SK-N-MC (cell line): Measurements from ENCODE around the gene RASA3.

Source experiments
- DNase-seq: peaks from one replicate; pipeline ENCODE4 v3.0.0-alpha.2; 2011; ENCODE audit warnings: low read depth, low spot score
- H3K27ac ChIP-seq: fragments of 200-600 bp; sonication (generic); 2 replicates; pipeline ENCODE4 v1.5.1; 2016; ENCODE audit warnings: mixed run types
- H3K36me3 ChIP-seq: fragments of 200-600 bp; sonication (generic); 2 replicates; pipeline ENCODE4 v1.6.1; 2017; ENCODE audit warnings: antibody characterized with exemption, low read length, mixed read lengths; ENCODE audit not compliant: insufficient read depth
- H3K4me3 ChIP-seq: fragments of 200-600 bp; sonication (generic); 2 replicates; pipeline ENCODE4 v1.5.1; 2016
- H3K9ac ChIP-seq: fragments of 200-600 bp; sonication (generic); 2 replicates; pipeline ENCODE4 v1.8.0; 2017; ENCODE audit warnings: mixed run types, mixed read lengths; ENCODE audit not compliant: insufficient read length
- H3K9me3 ChIP-seq: fragments of 200-600 bp; sonication (generic); 2 replicates; pipeline ENCODE4 v1.6.1; 2017; ENCODE audit warnings: low read depth, mild to moderate bottlenecking, antibody characterized with exemption, low read length, moderate library complexity, mixed read lengths
- EZH2 ChIP-seq: fragments of 200-600 bp; sonication (generic); IDR thresholded peaks from one replicate; pipeline ENCODE4 v1.6.1; 2017; ENCODE audit warnings: antibody characterized with exemption
- FOXP2 ChIP-seq: optimal IDR thresholded peaks from 2 replicates; pipeline ENCODE3; 2011; ENCODE audit warnings: mild to moderate bottlenecking, moderate library complexity; ENCODE audit not compliant: insufficient read depth; ENCODE audit errors: extremely low read length, control extremely low read depth
- POLR2AphosphoS5 ChIP-seq: IDR thresholded peaks from 2 replicates; pipeline ENCODE4 v1.6.1; 2012; ENCODE audit warnings: mild to moderate bottlenecking, low read depth, low read length, borderline replicate concordance

Gene RASA3

GRCh38 chr13:114015111-114015968 lies 117.1 kb downstream of the RASA3 start:
- no peak overlapping the region for H3K9ac ChIP-seq
- no peak overlapping the region for H3K27ac ChIP-seq
- TF ChIP-seq POLR2AphosphoS5 (no peak), EZH2 (no peak), FOXP2 (no peak)
- H3K9me3 ChIP-seq = no peaks in the 10 kb centered on the region
- H3K4me3 ChIP-seq = no peak overlapping the region
- no peak for DNase-seq
- no peaks in the 10 kb centered on the region for H3K36me3 ChIP-seq

DNA sequence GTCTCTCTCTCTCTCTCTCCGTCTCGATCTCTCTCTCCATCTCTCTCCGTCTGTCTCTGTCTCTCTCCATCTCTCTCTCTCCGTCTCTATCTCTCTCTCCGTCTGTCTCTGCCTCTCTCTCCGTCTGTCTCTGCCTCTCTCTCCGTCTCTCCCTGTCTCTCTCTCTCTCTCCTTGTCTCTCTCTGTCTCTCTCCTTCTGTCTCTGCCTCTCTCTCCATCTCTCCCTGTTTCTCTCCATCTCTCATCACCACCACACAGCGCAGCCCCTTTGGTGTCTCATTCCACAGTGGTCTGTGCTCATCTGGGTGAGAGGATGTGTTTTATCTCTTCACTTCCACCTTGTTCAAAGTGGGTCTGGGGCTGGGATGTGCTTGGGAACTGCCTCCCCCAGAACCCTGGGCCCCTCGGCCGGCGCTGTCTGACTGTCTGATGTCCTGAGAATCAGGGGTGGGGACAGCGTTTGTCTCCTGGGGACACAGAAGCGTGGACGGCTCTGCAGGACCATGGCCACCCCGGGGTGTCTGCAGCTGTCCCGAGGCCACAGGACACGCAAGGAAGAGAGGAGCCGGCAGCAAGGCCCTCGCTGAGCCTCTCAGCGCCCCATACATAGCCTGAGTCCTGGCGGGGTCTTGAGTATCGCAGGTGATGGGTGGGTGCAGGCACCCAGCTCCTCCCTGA lies 118.3 kb downstream of the RASA3 start:
- Histone ChIP-seq H3K4me3 (no peak overlapping the region), H3K9ac (no peak overlapping the region), H3K27ac (no peak overlapping the region), H3K36me3 (no peaks in the 10 kb centered on the region), H3K9me3 (no peaks in the 10 kb centered on the region)
- DNase-seq = no peak
- TF ChIP-seq FOXP2 (no peak), POLR2AphosphoS5 (no peak), EZH2 (no peak)

DNA sequence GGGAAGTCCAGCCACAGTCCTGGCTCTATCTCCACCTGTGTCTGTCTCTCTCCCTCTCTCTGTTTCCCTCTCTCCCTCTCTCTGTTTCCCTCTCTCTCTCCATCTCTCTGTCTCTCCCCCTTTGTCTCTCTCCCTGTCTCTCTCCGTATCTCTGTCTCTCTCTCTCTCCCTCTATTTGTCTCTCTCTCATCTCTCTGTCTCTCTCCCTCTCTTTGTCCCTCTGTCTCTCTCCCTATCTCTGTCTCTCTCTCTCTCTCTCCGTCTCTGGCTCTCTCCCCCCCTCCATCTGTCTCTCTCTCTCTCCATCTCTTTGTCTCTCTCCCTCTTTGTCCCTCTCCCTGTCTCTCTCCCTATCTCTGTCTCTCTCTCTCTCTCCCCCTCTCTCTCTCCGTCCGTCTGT lies 119.1 kb downstream of the RASA3 start:
- DNase-seq = no peak
- Histone ChIP-seq H3K9ac (no peak overlapping the region), H3K9me3 (no peaks in the 10 kb centered on the region), H3K36me3 (no peaks in the 10 kb centered on the region), H3K4me3 (no peak overlapping the region), H3K27ac (no peak overlapping the region)
- TF ChIP-seq POLR2AphosphoS5 (no peak), FOXP2 (no peak), EZH2 (no peak)

GRCh38 chr13:114012921-114013320 lies 119.5 kb downstream of the RASA3 start:
- Histone ChIP-seq H3K36me3 (no peaks in the 10 kb centered on the region), H3K9me3 (no peaks in the 10 kb centered on the region), H3K4me3 (no peak overlapping the region), H3K27ac (no peak overlapping the region), H3K9ac (no peak overlapping the region)
- no peak for TF ChIP-seq FOXP2
- TF ChIP-seq POLR2AphosphoS5 = no peak
- no peak for TF ChIP-seq EZH2
- DNase-seq = no peak

GRCh38 chr13:114012141-114012540 lies 120.3 kb downstream of the RASA3 start:
- no peaks in the 10 kb centered on the region for H3K9me3 ChIP-seq
- H3K27ac ChIP-seq = no peak overlapping the region
- no peak for DNase-seq
- H3K9ac ChIP-seq = no peak overlapping the region
- H3K4me3 ChIP-seq = no peak overlapping the region
- H3K36me3 ChIP-seq = no peaks in the 10 kb centered on the region
- TF ChIP-seq FOXP2 = no peak
- no peak for TF ChIP-seq EZH2
- no peak for TF ChIP-seq POLR2AphosphoS5

DNA sequence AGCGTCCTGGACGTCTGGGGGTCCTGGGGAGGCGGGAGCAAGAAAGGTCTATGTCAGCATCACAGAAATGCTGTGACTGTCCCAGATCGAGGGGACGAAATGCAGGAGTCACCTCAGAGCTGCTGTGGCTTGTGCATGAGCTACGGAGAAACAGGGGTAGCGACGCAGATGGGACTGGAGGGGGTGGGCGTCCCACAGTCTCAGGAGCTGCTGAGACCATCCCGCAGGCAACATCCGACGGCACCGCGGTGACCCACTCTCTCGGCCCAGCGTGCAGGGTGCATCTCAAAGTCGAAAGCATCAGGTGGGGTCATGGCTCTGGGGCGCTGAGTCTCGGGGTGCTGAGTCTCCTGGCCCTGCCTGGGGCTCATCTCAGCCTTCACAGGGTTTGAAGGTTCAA lies 121.2 kb downstream of the RASA3 start:
- Histone ChIP-seq H3K27ac (no peak overlapping the region), H3K36me3 (no peaks in the 10 kb centered on the region), H3K9ac (no peak overlapping the region), H3K9me3 (no peaks in the 10 kb centered on the region), H3K4me3 (no peak overlapping the region)
- TF ChIP-seq POLR2AphosphoS5 (no peak), EZH2 (no peak), FOXP2 (no peak)
- no peak for DNase-seq

DNA sequence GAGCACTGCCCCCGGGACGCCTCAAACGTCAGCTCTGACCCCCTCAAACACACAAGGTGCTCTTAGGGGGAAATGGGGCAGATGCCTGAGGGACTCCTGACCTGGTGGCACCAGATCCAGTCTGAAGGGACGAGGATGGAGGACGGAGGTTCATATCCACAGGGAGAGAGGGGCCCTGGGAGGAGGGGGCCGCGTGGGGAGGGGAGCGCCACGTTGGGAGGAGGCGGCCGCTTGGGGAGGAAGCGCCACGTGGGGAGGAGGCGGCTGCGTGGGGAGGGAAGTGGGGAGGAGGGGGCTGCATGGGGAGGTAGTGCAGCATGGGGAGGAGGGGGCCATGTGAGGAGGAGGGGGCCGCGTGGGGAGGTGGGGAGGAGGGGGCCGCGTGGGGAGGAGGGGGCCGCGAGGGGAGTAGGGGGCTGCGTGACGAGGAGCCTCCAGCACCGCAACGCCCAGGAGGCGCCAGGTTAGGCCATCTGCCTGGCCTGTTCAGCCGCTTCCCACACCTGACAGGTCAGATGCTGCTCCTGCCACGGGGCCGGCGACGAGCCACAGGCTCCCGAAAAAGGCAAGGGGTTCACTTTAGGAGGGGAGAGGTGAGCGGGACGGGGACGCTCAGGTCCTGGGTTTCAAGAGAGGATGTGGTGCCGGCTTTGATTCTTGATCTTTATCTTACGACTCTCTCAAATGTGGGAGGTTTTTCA lies 121.9 kb downstream of the RASA3 start:
- Histone ChIP-seq H3K9ac (no peak overlapping the region), H3K27ac (no peak overlapping the region), H3K9me3 (no peaks in the 10 kb centered on the region), H3K4me3 (no peak overlapping the region), H3K36me3 (no peaks in the 10 kb centered on the region)
- TF ChIP-seq POLR2AphosphoS5 (no peak), FOXP2 (no peak), EZH2 (no peak)
- DNase-seq = no peak

DNA sequence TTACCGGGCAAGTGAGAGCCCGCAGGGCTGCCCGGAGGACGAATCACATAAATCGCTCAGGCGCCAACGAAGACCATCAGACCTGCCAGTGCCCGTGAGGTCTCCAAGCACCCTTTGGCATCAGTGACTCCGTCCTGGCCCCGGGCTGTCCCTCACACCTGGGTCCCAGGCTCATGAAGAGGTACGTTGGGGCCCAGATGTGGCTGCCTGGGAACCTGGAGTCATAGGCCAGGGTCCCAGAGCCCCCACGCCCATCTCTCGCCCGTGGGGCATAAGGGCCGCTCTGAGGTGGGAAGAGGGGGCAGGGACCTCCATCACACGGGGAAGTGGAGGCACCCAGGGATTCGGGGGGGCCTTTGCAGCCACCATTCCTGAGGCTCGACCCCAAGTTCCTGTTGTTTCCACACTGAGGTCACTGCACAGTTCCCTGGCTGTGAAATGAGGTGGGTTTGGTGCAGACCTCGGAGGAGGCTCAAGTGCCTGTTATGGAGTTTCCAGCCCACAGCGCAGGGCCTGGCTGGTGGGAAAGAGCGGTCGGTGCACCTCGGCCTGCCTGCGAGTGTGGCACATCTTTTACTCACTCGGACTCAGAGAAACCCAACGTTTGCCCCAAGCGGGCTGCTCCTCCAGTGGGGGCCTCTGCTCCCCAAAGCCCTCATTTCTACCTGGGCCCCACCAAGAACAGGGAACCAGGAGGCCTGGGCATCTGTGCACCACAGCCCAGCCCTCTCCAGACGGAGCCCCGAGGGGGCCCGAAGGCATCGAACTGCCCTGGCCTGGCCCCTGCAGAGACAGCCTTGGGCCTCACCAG lies 122.6 kb downstream of the RASA3 start:
- no peaks in the 10 kb centered on the region for H3K9me3 ChIP-seq
- H3K27ac ChIP-seq = no peak overlapping the region
- H3K4me3 ChIP-seq = no peak overlapping the region
- TF ChIP-seq EZH2 (no peak), FOXP2 (no peak), POLR2AphosphoS5 (no peak)
- no peaks in the 10 kb centered on the region for H3K36me3 ChIP-seq
- DNase-seq = no peak
- H3K9ac ChIP-seq = no peak overlapping the region
